GM19463 (cell line): ENCODE data around the gene PTPRU.
"Not testable (repeated sequence)": the region's sequence is repeated elsewhere in the genome, so short reads cannot be mapped to it uniquely, and the experiment has no call there.

Source experiments
- ATAC-seq: cut with Tn5 transposase; IDR thresholded peaks from one replicate; pipeline ENCODE4 v1.9.1; 2021; ENCODE audit warnings: mild to moderate bottlenecking, moderate library complexity; ENCODE audit not compliant: unreplicated experiment

The PTPRU gene

GRCh38 chr1:29285771-29286170, 49.4 kb downstream of the PTPRU start:
- ATAC-seq: no peak

- ATAC-seq: no peak
These were observed 50.0 kb downstream of the PTPRU start for GRCh38 chr1:29286194-29286767.

DNA sequence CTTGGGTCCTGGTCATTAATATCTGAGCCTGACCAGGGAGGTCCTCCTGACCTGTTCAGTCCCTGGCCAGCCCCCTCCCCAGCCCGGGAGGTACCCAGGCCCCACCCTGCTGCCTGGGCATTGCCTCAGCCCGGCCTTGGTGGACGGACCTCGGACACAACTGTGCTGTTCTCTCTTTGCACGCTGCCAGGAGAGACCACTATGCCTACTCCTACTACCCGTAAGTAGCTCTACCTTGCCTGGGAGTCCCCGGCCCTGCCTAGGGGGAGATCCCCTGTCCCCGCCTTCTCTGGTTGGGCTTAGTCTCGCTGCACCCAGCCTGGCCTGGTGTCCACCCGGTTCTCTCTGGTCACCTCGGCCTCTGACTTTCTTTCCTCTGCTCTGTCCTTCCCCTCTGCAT, 53.2 kb downstream of the PTPRU start:
- no peak for ATAC-seq

- ATAC-seq: no peak
These were observed 54.2 kb downstream of the PTPRU start for GRCh38 chr1:29290414-29290985.

DNA sequence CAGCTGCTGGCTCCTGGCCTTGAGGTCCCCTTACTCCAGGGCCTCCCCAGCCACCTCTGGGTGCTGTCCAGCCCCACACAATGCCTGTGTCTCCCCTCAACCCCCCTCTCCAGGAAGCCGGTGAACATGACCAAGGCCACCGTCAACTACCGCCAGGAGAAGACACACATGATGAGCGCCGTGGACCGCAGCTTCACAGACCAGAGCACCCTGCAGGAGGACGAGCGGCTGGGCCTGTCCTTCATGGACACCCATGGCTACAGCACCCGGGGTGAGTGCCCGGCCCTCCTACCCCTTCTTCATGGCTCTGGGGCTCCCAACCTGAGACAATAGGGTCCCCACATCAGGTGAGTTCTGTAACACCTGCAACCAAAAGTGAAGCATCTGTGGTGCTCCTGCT, 55.4 kb downstream of the PTPRU start:
- no peak for ATAC-seq

GRCh38 chr1:29292344-29292743, 56.0 kb downstream of the PTPRU start:
- ATAC-seq: no peak

- ATAC-seq: no peak
These were observed 61.1 kb downstream of the PTPRU start for GRCh38 chr1:29297450-29297849.

DNA sequence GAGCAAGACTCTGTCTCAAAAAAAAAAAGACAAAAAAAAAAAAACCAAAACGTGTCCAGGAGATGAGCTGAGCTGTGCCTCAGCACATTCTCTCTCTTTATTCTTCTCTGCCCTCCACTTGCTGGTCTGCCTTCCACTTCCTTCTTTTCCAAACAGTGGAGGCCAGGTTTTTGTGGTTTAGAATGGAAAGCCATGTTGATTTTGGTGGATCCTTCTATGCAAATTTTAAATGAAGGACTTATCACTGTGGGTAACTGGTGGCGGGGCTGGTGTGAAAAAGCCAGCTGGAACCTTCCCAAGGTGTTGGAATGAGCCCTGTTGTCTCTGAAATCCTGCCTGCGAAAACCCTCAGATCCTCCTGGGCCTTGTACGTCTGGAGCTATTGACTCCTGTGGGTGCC, 61.9 kb downstream of the PTPRU start:
- ATAC-seq: no peak

DNA sequence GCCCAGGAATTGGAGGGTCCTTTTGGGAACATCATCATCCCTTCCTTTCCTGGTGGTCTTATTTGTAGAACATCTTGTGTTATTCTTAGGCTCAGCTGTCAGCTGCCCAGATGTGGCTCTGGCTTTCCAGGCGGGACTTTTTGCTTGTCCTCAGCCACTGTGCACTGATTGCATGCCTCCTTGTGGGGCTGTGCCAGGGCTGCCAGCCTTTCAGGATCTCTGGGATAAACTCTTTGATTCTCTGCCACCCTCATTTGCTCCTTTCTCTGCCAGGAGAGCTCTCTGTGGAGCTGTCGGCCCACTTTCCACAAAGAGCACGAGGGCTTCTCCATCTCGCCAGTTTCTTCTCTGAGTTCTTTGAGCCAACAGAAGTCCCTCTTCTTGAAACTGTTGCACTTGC, 63.1 kb downstream of the PTPRU start:
- ATAC-seq: no peak

DNA sequence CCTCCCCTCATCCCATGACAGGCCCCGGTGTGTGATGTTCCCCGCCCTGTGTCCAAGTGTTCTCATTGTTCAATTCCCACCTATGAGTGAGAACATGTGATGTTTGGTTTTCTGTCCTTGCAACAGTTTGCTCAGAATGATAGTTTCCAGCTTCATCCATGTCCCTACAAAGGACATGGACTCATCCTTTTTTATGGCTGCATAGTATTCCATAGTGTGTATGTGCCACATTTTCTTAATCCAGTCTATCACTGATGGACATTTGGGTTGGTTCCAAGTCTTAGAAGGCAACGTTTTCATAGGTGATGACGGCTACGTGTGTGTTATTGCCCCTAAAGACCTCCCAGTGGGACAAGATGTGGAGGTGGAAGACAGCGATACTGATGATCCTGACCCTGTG, 65.4 kb downstream of the PTPRU start:
- ATAC-seq: not testable (repeated sequence)

DNA sequence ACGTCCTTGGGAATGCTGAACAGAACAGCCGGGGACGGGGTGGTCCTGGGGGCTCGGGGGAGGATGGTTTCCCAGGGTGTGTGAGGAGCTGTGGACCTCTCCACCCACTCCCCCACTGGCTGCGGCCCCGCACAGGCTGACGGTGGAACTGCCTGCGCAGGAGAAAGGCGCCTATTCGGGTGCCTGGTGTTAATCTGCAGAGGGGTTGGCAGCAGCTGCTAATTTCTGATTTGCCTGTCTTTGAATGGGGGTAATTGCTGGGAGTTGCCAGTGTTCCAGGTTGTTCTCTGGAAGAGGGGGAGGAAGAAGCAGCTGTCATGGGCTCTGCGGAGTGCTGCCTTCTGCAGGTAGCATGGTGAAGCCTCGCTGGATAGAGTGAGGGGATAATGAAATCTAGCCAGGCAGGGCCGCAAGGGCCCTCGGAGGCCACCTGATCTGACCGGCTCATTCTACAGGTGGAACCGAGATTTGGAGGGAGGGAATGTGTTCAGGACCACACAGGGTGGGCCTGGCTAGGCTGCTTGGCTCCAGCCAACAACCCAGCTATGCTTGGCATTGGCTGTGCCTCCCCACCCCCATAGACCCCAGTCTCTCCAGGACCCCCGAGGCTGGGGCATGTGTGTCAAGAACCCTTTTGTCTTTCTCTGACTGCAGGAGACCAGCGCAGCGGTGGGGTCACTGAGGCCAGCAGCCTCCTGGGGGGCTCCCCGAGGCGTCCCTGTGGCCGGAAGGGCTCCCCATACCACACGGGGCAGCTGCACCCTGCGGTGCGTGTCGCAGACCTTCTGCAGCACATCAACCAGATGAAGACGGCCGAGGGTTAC, 67.1 kb downstream of the PTPRU start:
- ATAC-seq: no peak

GRCh38 chr1:29304025-29304684, 67.8 kb downstream of the PTPRU start:
- ATAC-seq: no peak

DNA sequence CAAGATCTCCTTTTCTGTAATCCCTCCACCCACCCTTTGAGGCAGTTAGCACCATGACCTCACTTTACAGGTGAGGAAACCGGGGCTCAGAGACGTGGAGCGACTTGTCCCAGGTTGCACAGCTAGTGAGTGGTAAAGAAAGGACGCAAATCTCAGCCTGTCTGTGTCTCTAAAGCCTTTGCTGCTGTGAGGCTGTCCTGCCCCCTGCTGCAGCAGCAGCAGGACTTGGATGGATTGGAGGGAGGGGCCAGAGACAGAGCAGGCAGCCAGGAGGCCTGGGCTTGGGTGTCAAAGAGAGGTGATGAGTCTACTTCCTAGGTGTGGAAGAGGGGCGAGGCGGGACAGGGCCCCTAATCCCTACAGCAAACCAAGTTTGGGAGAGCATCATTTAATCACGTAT, 69.6 kb downstream of the PTPRU start:
- ATAC-seq: no peak

GRCh38 chr1:29306471-29307140, 70.3 kb downstream of the PTPRU start:
- no peak for ATAC-seq

GRCh38 chr1:29309075-29309474, 72.8 kb downstream of the PTPRU start:
- ATAC-seq: no peak

DNA sequence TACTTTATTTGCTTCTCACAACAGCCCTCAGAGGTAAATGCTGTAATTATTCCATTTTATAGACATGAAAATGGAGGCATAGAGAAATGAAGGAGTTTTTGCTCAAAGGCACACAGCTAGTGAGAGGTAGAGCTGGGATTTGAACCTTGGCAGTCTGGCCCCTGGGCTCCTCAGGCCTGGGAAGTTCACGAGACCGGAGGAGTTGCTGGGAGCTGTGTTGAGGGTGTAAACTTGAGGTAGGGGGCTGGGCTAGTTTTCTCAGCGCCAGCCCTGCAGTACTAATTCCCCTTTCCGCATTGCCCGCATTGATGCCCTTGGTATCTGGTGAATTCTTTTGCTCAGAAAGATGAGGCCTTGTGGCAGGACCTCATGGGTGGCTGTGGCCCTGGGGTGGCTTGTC, 73.3 kb downstream of the PTPRU start:
- no peak for ATAC-seq

- ATAC-seq: no peak
These were observed 74.4 kb downstream of the PTPRU start for GRCh38 chr1:29310616-29311180.

GRCh38 chr1:29311352-29312030, 75.2 kb downstream of the PTPRU start:
- ATAC-seq: no peak

DNA sequence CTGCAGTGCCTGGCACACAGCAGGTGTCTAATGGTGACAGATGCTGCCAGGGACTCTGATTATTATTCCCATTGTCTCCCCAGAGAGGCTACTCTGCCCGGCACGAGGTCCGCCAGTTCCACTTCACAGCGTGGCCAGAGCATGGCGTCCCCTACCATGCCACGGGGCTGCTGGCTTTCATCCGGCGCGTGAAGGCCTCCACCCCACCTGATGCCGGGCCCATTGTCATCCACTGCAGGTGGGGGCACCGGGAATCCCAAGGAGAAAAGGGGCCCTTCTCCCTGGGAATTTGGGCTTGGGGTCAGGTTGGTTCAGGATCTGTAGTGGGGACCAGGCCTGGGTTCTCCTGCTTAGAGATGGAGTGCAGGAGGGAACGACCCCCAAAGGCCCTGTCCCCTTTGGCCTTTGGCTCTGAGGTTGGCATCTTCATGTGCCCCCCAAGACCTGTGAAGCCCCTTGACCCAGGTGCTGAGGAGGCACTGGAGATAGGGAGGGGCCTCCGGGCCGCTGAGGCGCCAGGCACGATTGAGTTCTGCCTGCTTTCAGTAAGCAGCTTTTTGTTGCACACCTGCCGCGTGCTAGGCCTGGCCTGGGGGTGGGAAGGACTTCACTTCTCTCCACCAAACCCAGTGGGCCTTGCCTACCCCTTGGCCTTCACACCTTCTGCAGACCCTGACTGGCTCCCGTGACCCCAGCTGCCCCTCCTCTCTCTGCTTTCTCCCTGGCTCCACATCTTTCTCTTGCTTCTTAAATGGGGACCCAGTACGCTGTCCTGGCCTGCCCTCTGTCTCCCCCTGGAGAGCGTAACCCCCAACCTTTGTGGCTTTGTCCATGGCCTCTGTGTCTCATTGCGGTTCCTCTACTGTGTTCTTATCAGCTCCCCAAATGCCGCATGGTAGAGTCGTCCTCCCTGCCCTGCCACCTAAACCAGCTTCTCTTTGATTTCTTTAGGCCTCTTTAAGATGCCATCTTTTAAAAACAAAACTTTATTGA, 76.4 kb downstream of the PTPRU start:
- no peak for ATAC-seq
